ENCODE data around the gene TMEM150C. TPM values are rescaled to one million over a fixed set of nuclear protein-coding genes. Genes with fewer than 3 reads are reported as not detected.

TMEM150C gene
- total and polyA plus RNA-seq, 2 donors (not counting 1 experiment from before 2014, with no cell fraction given): 0.24 to 1.2 TPM

GRCh38 chr4:82543131-82543530, 18.7 kb downstream of the TMEM150C start:
- TF ChIP-seq EZH2 (IDR thresholded peaks at IDR 0.05; ENCODE audit: low read length, missing control alignments): no peak
- TF ChIP-seq CTCF (conservative IDR thresholded peaks at IDR 0.05 in 1 of 2, IDR thresholded peaks at IDR 0.05 in 1 of 2; ENCODE audit: low read depth in 1 of 2, low read length in 2 of 2): no peak

DNA sequence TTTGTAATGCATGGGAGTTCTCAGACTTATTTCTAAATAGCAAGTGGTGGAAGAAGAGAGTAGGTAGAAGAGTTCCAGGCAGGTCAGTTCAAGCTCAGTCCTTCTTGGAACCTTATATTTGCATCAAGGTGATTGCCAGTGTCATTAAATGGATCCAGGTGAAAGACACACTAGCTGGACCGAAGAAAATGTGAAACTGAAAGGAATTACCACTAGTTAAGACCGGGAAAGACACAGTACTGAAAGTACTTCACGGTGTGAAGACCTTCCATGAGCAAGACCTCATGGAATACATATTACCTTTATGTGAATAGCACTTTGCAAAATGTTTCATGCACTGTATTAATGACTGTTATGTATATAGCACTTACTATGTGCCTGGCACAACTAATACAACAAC, 19.1 kb downstream of the TMEM150C start:
- no peaks in the 10 kb centered on the region for H3K9me3 ChIP-seq (ENCODE audit: control insufficient read depth, insufficient read depth, low read depth, low read length)
- no peaks in the 10 kb centered on the region for H3K4me1 ChIP-seq (ENCODE audit: control insufficient read depth, extremely low read depth, insufficient read depth, low read length)
- H4K20me1 ChIP-seq (ENCODE audit: control insufficient read depth, extremely low read depth, insufficient read depth, low read length): no peaks in the 10 kb centered on the region
- TF ChIP-seq EZH2 (IDR thresholded peaks at IDR 0.05; ENCODE audit: low read length, missing control alignments) (no peak), CTCF (conservative IDR thresholded peaks at IDR 0.05 in 1 of 2, IDR thresholded peaks at IDR 0.05 in 1 of 2; ENCODE audit: low read depth in 1 of 2, low read length in 2 of 2) (no peak)
- DNase-seq (ENCODE audit: low read depth in 2 of 2): no peak
- H3K4me2 ChIP-seq (ENCODE audit: extremely low read depth, insufficient read depth, low read length): no peak overlapping the region
- H3K9ac ChIP-seq (ENCODE audit: insufficient read depth, low read length): no peak overlapping the region
- H3K27me3 ChIP-seq (ENCODE audit: control insufficient read depth, insufficient read depth, low read length): no peaks in the 10 kb centered on the region
- H2AFZ ChIP-seq (ENCODE audit: low read length): no peak overlapping the region
- H3K4me3 ChIP-seq (replicated peaks in 1 of 4; ENCODE audit: control extremely low read depth in 1 of 4, insufficient read depth in 1 of 4, low read depth in 3 of 4, low read length in 4 of 4): no peak overlapping the region
- no peaks in the 10 kb centered on the region for H3K36me3 ChIP-seq (ENCODE audit: control insufficient read depth, insufficient read depth, low read length)
- no peak overlapping the region for H3K27ac ChIP-seq (ENCODE audit: insufficient read depth, low read length)
- no peaks in the 10 kb centered on the region for H3K79me2 ChIP-seq (ENCODE audit: control insufficient read depth, insufficient read depth, low read length)

More at GRCh38 chr4:82543131-82543530, 18.7 kb downstream of the TMEM150C start:
- H4K20me1 ChIP-seq (ENCODE audit: control insufficient read depth, extremely low read depth, insufficient read depth, low read length): no peaks in the 10 kb centered on the region
- H3K4me3 ChIP-seq (replicated peaks in 1 of 4; ENCODE audit: control extremely low read depth in 1 of 4, insufficient read depth in 1 of 4, low read depth in 3 of 4, low read length in 4 of 4): no peak overlapping the region
- no peaks in the 10 kb centered on the region for H3K4me1 ChIP-seq (ENCODE audit: control insufficient read depth, extremely low read depth, insufficient read depth, low read length)
- no peak overlapping the region for H3K4me2 ChIP-seq (ENCODE audit: extremely low read depth, insufficient read depth, low read length)
- H3K9me3 ChIP-seq (ENCODE audit: control insufficient read depth, insufficient read depth, low read depth, low read length): no peaks in the 10 kb centered on the region
- DNase-seq (ENCODE audit: low read depth in 2 of 2): no peak
- no peaks in the 10 kb centered on the region for H3K36me3 ChIP-seq (ENCODE audit: control insufficient read depth, insufficient read depth, low read length)
- no peak overlapping the region for H3K9ac ChIP-seq (ENCODE audit: insufficient read depth, low read length)
- H3K27me3 ChIP-seq (ENCODE audit: control insufficient read depth, insufficient read depth, low read length): no peaks in the 10 kb centered on the region
- no peaks in the 10 kb centered on the region for H3K79me2 ChIP-seq (ENCODE audit: control insufficient read depth, insufficient read depth, low read length)
- no peak overlapping the region for H3K27ac ChIP-seq (ENCODE audit: insufficient read depth, low read length)
- H2AFZ ChIP-seq (ENCODE audit: low read length): no peak overlapping the region

DNA sequence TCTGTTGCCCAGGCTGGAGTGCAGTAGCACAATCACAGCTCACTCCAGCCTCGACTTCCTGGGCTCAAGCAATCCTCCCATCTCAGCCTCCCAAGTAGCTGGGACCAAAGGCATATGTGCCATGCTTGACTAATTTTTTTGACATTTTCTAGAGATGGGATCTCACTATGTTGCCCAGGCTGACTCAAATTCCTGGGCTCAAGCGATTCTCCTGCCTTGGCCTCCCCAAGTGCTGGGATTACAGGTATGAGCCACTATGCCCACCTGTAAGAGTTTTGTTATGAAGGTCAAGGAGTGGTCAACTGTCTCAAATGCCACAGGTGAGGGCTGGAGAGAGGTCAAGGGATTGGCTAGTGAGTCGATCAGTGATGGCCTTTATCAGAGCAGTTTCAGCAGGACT, 32.5 kb downstream of the TMEM150C start:
- no peaks in the 10 kb centered on the region for H3K36me3 ChIP-seq (ENCODE audit: control insufficient read depth, insufficient read depth, low read length)
- no peak overlapping the region for H3K9ac ChIP-seq (ENCODE audit: insufficient read depth, low read length)
- no peaks in the 10 kb centered on the region for H3K4me1 ChIP-seq (ENCODE audit: control insufficient read depth, extremely low read depth, insufficient read depth, low read length)
- H4K20me1 ChIP-seq (ENCODE audit: control insufficient read depth, extremely low read depth, insufficient read depth, low read length): no peaks in the 10 kb centered on the region
- H3K27me3 ChIP-seq (ENCODE audit: control insufficient read depth, insufficient read depth, low read length): peaks cover 2% of the 10 kb centered on the region
- H3K4me3 ChIP-seq (replicated peaks in 1 of 4; ENCODE audit: control extremely low read depth in 1 of 4, insufficient read depth in 1 of 4, low read depth in 3 of 4, low read length in 4 of 4): no peak overlapping the region
- H3K27ac ChIP-seq (ENCODE audit: insufficient read depth, low read length): no peak overlapping the region
- H3K79me2 ChIP-seq (ENCODE audit: control insufficient read depth, insufficient read depth, low read length): no peaks in the 10 kb centered on the region
- H3K9me3 ChIP-seq (ENCODE audit: control insufficient read depth, insufficient read depth, low read depth, low read length): no peaks in the 10 kb centered on the region
- no peak overlapping the region for H2AFZ ChIP-seq (ENCODE audit: low read length)
- no peak for DNase-seq (ENCODE audit: low read depth in 2 of 2)
- TF ChIP-seq CTCF (conservative IDR thresholded peaks at IDR 0.05 in 1 of 2, IDR thresholded peaks at IDR 0.05 in 1 of 2; ENCODE audit: low read depth in 1 of 2, low read length in 2 of 2) (no peak), EZH2 (IDR thresholded peaks at IDR 0.05; ENCODE audit: low read length, missing control alignments) (no peak)
- no peak overlapping the region for H3K4me2 ChIP-seq (ENCODE audit: extremely low read depth, insufficient read depth, low read length)
